K562 treated with DMSO at 1 percent for 4 hours (cell line): ENCODE results near the gene LIN28A. TPM values are rescaled to one million over a fixed set of nuclear protein-coding genes. Genes with fewer than 3 reads are reported as not detected.

Experiments used
- total RNA-seq: library from RNA; unstranded; fragments of 300-600 nt; gene quantifications from 2 replicates; pipeline ENCODE4 v1.2.3, GENCODE V29; 2022; ENCODE audit not compliant: insufficient read depth

Gene LIN28A
- total RNA-seq = not detected in 2 replicates

GRCh38 chr1:26410706-26411623 is at the start of gene LIN28A:
LIN28A (plus strand) TSS chr1:26410817; CDS start chr1:26410892, 75 bp downstream.

GRCh38 chr1:26372611-26373010 is 38.0 kb upstream of the LIN28A start, which contains the start of gene ZNF683:
ZNF683 (minus strand) TSS chr1:26372750; CDS start chr1:26368571, 4,179 bp downstream.

GRCh38 chr1:26431979-26432695 is 21.5 kb downstream of the LIN28A start, which contains the start of gene DHDDS:
DHDDS (plus strand) TSS chr1:26432321; CDS start chr1:26432946, 625 bp downstream.

GRCh38 chr1:26472320-26472900 is 61.8 kb downstream of the LIN28A start, which contains the start of gene HMGN2:
HMGN2 (plus strand) TSS chr1:26472440; CDS start chr1:26472613, 173 bp downstream.

Other genes with a start within 250 kb of the LIN28A start
- gene C1orf232, start 241.9 kb upstream of the LIN28A start, total RNA-seq = not detected in 2 replicates
- gene ZNF593, start 240.9 kb upstream of the LIN28A start, total RNA-seq = 63.0 and 75.4 TPM in 2 replicates
- not detected in 2 replicates for gene ZNF593OS, start 239.0 kb upstream of the LIN28A start, total RNA-seq
- gene CNKSR1, start 233.3 kb upstream of the LIN28A start, total RNA-seq = 0.63 and 1.5 TPM in 2 replicates
- not detected in 2 replicates for gene CATSPER4, start 220.2 kb upstream of the LIN28A start, total RNA-seq
- 49.6 and 66.7 TPM in 2 replicates for gene CEP85, start 176.6 kb upstream of the LIN28A start, total RNA-seq
- gene SH3BGRL3, start 130.7 kb upstream of the LIN28A start, total RNA-seq = 136 and 157 TPM in 2 replicates
- 17.6 and 19.6 TPM in 2 replicates for gene UBXN11, start 104.2 kb upstream of the LIN28A start, total RNA-seq
- 121 and 273 TPM in 2 replicates for gene CD52, start 92.9 kb upstream of the LIN28A start, total RNA-seq
- gene CRYBG2, start 56.7 kb upstream of the LIN28A start, total RNA-seq = 4.5 and 6.0 TPM in 2 replicates
- not detected in 2 replicates for gene ZNF683, start 38.1 kb upstream of the LIN28A start, total RNA-seq
- 26.2 and 31.0 TPM in 2 replicates for gene DHDDS, start 21.5 kb downstream of the LIN28A start, total RNA-seq
- gene HMGN2, start 61.6 kb downstream of the LIN28A start, total RNA-seq = 489 and 592 TPM in 2 replicates
- gene RPS6KA1, start 118.9 kb downstream of the LIN28A start, total RNA-seq = 64.1 and 65.0 TPM in 2 replicates